Stomach (tissue), 9 donors: Measurements from ENCODE around the gene SFMBT1. TPM values are rescaled to one million over a fixed set of nuclear protein-coding genes. Genes with fewer than 3 reads are reported as not detected.

Experiments used
- DNase-seq, 2 donors: peaks; one replicate each; pipeline versions ENCODE4 v3.0.0 to v3.0.0-alpha.2; 2013 to 2019
- H3K27ac ChIP-seq, 5 donors: fragments of 200-600 bp in 4 of 5; sonication (generic) in 4 of 5; one replicate each; pipeline ENCODE4 v1.5.1; 2013 to 2019; ENCODE audit warnings: mild to moderate bottlenecking in 1 of 5, moderate library complexity in 1 of 5
- H3K27me3 ChIP-seq, 3 donors: fragments of 200-600 bp; sonication (generic); one replicate each; pipeline ENCODE4 v1.5.1; 2017 to 2019; ENCODE audit warnings: mixed run types in 1 of 3
- H3K36me3 ChIP-seq, 4 donors: fragments of 200-600 bp; sonication (generic); 1 replicate in 3 of 4; 2 replicates in 1 of 4; pipeline ENCODE4 v1.5.1; 2016 to 2019
- H3K4me1 ChIP-seq, 4 donors: fragments of 200-600 bp; sonication (generic); one replicate each; pipeline ENCODE4 v1.5.1; 2016 to 2019
- H3K4me3 ChIP-seq, 4 donors: fragments of 200-600 bp; sonication (generic) in 3 of 4; one replicate each; pipeline ENCODE4 v1.5.1; 2016 to 2019; ENCODE audit warnings: mild to moderate bottlenecking in 1 of 4
- H3K9me3 ChIP-seq, 4 donors: fragments of 200-600 bp; sonication (generic); one replicate each; pipeline ENCODE4 v1.5.1; 2016 to 2019
- CTCF ChIP-seq, 7 experiments: fragments of 450-650 bp in 4 of 7; fragments of 200-600 bp in 3 of 7; sonication (generic) in 3 of 7; IDR thresholded peaks; one replicate each; pipeline ENCODE4 v1.5.1; 2016 to 2019; ENCODE audit warnings: antibody characterized with exemption in 7 of 7, control low read depth in 2 of 7, mild to moderate bottlenecking in 1 of 7
- EP300 ChIP-seq: sonication (generic); formaldehyde crosslinking; IDR thresholded peaks from one replicate; pipeline ENCODE4 v1.6.1; 2017; ENCODE audit warnings: antibody characterized with exemption
- POLR2A ChIP-seq, 4 donors: fragments of 450-650 bp; IDR thresholded peaks; one replicate each; pipeline ENCODE4 v1.6.1; 2016; ENCODE audit warnings: antibody characterized with exemption in 4 of 4, control low read depth in 2 of 4, mild to moderate bottlenecking in 1 of 4, moderate library complexity in 1 of 4
- POLR2AphosphoS5 ChIP-seq, 3 donors: sonication (generic); formaldehyde crosslinking; IDR thresholded peaks; one replicate each; pipeline ENCODE4 v1.6.1; 2016; ENCODE audit warnings: antibody characterized with exemption in 3 of 3
- WGBS, 5 donors: extraction: QIAGEN DNeasy Blood & Tissue Kit in 3 of 5; methylation state at CpG; one replicate each; pipeline versions ENCODE4 v1.1.5 to v1.1.7; 2013 to 2018; 5-methylcytosine and 5-hydroxymethylcytosine counted together
- intact Hi-C: fragments of 100-400 bp; cut with DNase I; formaldehyde crosslinking; loops from one replicate; pipeline ENCODE4 v1.15.1; 2023; ENCODE audit warnings: low total_unique reads
- polyA plus RNA-seq, 3 donors: library from polyadenylated mRNA; stranded (reverse); fragments of 200-250 nt; gene quantifications; one replicate each; pipeline ENCODE4 v1.2.3, GENCODE V29; 2013
- total RNA-seq, 5 donors: library from RNA; depleted of rRNA; stranded (reverse); fragments of >200 nt; gene quantifications; one replicate each; pipeline versions ENCODE4 v1.1.0 to v1.2.3, GENCODE V29; 2014 to 2016
- donor health status: healthy with polysubstance abuse.
- donor health status: Bipolar disorder and iron deficiency.
- donor health status: healthy.

SFMBT1 gene
- total and polyA plus RNA-seq, 8 donors, result 2.7 to 29.4 (median 6.5) TPM

GRCh38 chr3:53079147-53079546 lies 33.3 kb upstream of the SFMBT1 start:
- Histone ChIP-seq H3K36me3 (peaks cover 0 to 9% (median 4%) of the 10 kb centered on the region in 4 donors), H3K9me3 (no peaks in the 10 kb centered on the region), H3K27me3 (no peaks in the 10 kb centered on the region), H3K4me3 (no peak overlapping the region), H3K4me1 (peaks cover 0 to 8% (median 4%) of the 10 kb centered on the region in 4 donors), H3K27ac (no peak overlapping the region)
- 91 to 97% (median 95%) methylated on average over 6 of the region's 6 CpGs for WGBS, 5 donors
- intact Hi-C loops, result loop anchor here (10.0 kb wide), 2 partner anchors 224 to 334 kb away; no protein-coding TSS in a partner anchor
- DNase-seq, result no peak
- TF ChIP-seq POLR2AphosphoS5 (IDR thresholded peaks at IDR 0.05), result no peak
- no peak for TF ChIP-seq EP300
- TF ChIP-seq CTCF (IDR thresholded peaks at IDR 0.05), result no peak

- no peak for TF ChIP-seq POLR2AphosphoS5 (IDR thresholded peaks at IDR 0.05)
- TF ChIP-seq POLR2A (IDR thresholded peaks at IDR 0.05), result no peak
- no peak for TF ChIP-seq CTCF (IDR thresholded peaks at IDR 0.05)
- TF ChIP-seq EP300, result no peak
- intact Hi-C loops, result loop anchor here (10.0 kb wide), 2 partner anchors 224 to 334 kb away; no protein-coding TSS in a partner anchor
- H3K9me3 ChIP-seq, result no peaks in the 10 kb centered on the region
- H3K27me3 ChIP-seq, result no peaks in the 10 kb centered on the region
- no peak for DNase-seq
- no peak overlapping the region for H3K27ac ChIP-seq
- WGBS, 5 donors, result 85 to 97% (median 90%) methylated on average over 3 of the region's 3 CpGs
- H3K4me1 ChIP-seq, result peaks cover 0 to 6% (median 3%) of the 10 kb centered on the region in 4 donors
- H3K36me3 ChIP-seq, result peaks cover 0 to 9% (median 4%) of the 10 kb centered on the region in 4 donors
- no peak overlapping the region for H3K4me3 ChIP-seq
Measured at GRCh38 chr3:53078656-53079055, 32.8 kb upstream of the SFMBT1 start.

DNA sequence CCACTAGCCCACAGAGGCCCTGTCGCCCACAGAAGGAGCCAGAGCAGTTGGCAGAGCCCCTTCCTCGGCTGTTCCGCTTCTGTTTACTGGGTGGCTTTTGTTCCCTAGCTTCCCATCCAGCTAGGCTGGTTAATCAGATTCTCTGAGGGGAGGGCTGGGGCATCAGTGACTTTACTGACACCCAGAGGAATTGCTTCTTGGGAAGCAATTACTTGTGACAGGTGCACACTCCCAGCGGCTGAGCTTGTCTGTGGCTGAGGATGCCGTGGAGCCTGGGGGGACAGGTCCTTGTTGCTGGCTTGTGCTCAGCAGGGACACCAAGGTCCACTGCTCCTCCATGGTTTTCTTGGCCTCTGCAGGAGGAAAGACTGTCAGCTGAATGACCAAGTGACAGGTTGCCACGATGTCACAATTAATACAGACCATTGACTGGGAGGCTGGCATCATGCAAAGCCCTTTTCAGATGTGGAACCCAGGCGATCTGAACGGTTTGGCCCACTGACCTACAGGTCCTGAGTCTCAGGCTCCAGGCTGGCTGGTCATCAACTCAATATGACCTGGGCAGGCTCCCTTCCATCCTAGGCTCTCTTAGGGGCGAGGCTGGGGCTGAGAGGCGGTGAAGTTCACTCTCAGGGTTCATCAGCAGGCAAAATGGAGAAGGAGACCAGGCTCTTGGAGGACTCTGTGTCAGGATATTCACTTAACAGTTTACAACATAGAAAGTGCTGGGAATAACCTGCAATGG lies 31.8 kb upstream of the SFMBT1 start:
- H3K27ac ChIP-seq, result no peak overlapping the region
- peaks cover 0 to 9% (median 4%) of the 10 kb centered on the region in 4 donors for H3K36me3 ChIP-seq
- intact Hi-C loops, result loop anchor here (10.0 kb wide), 2 partner anchors 223 to 333 kb away; no protein-coding TSS in a partner anchor
- H3K4me3 ChIP-seq, result no peak overlapping the region
- TF ChIP-seq EP300 (no peak), POLR2AphosphoS5 (IDR thresholded peaks at IDR 0.05) (no peak), CTCF (IDR thresholded peaks at IDR 0.05) (no peak), POLR2A (IDR thresholded peaks at IDR 0.05) (no peak)
- H3K9me3 ChIP-seq, result no peaks in the 10 kb centered on the region
- peaks cover under 1 to 11% (median 10%) of the 10 kb centered on the region in 4 donors for H3K4me1 ChIP-seq
- DNase-seq, result no peak
- 86 to 93% (median 88%) methylated on average over 9 to 10 of the region's 10 CpGs for WGBS, 5 donors
- no peaks in the 10 kb centered on the region for H3K27me3 ChIP-seq

GRCh38 chr3:53075743-53076140 lies 29.9 kb upstream of the SFMBT1 start:
- Histone ChIP-seq H3K27me3 (no peaks in the 10 kb centered on the region), H3K27ac (no peak overlapping the region), H3K9me3 (no peaks in the 10 kb centered on the region), H3K36me3 (peaks cover 0 to 9% (median 4%) of the 10 kb centered on the region in 4 donors), H3K4me1 (peaks cover 6 to 22% (median 20%) of the 10 kb centered on the region in 4 donors), H3K4me3 (no peak overlapping the region)
- DNase-seq, result no peak
- TF ChIP-seq POLR2AphosphoS5 (IDR thresholded peaks at IDR 0.05), result no peak
- TF ChIP-seq EP300, result no peak
- TF ChIP-seq CTCF (IDR thresholded peaks at IDR 0.05), result no peak
- no peak for TF ChIP-seq POLR2A (IDR thresholded peaks at IDR 0.05)
- 70 to 91% (median 82%) methylated on average over 3 of the region's 3 CpGs for WGBS, 5 donors
- intact Hi-C loops, result loop anchor here (10.0 kb wide), 2 partner anchors 221 to 331 kb away; no protein-coding TSS in a partner anchor
